ENCODE measurements around the gene CNTNAP5.

CNTNAP5 gene

GRCh38 chr2:124281541-124281940 lies 256.5 kb downstream of the CNTNAP5 start:
- DNase-seq = no peak

GRCh38 chr2:124283096-124283495 lies 258.0 kb downstream of the CNTNAP5 start:
- DNase-seq = no peak

DNA sequence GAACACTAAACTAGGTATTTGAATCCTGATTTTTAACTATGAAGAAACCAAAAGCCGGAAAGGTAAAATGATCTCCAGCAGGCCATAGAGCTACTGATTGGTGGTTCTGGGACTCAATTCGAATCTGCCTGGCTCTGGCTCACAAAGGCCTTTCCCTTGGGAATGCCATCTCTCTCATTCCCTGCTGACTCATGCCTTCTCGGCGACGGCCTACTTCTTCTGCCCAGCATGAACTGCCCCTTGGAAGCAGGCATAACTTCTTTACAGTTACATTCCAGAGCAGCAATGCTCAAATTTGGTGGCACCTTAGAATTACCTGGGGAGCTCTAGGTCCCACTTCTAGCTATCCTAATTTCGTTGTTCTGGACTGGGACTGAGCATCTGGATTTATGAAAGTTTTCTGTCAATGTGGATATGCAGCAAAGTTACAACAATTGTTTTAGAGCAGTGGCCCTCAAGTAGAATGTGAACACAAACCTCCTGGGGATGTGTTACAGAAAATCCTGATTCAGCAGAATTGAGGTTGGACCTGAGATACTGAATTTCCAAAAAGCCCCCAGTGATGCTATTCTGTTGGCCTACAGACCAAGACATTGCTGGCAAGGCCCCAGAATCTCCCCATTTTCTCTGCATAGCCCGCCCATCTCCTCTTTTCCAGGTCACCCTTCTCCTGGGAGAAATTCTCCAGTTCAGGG lies 261.1 kb downstream of the CNTNAP5 start:
- no peak for DNase-seq

DNA sequence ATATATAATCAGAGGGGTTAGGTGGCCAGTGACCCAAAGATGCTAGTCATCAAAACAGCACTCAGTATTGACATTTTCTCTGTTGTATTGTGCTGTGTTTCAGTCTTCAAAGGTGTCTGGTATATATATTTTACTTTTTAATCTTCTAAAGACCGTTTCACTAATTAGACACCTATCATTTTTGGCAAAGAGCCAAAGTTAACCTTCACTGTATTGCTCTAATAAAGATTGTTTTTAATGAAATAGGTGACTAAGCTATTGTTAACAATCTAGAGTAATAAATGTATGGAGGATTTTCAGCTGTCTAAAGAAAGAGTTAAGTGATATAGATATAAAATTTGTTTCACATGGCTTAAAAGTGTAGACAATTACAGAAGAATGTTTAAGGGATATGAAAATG lies 264.0 kb downstream of the CNTNAP5 start:
- no peak for DNase-seq

DNA sequence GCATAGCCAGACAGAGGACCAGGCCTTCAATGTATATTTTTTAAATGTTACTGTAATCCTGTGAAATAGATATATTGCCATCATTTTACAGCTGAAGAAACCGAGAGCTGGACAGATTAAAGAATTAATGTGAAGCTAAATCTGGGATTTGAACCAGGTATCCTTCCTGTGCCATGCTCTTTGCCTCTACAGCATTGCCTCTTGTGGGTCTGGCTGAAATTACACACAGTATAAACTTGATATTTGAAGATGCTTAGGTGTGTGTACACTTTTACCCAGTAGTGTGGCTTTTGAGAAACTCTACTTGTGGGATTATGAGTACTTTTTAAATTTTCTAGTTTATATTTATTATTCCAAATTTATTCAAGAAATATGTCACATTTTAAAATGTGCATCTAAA lies 264.5 kb downstream of the CNTNAP5 start:
- no peak for DNase-seq

DNA sequence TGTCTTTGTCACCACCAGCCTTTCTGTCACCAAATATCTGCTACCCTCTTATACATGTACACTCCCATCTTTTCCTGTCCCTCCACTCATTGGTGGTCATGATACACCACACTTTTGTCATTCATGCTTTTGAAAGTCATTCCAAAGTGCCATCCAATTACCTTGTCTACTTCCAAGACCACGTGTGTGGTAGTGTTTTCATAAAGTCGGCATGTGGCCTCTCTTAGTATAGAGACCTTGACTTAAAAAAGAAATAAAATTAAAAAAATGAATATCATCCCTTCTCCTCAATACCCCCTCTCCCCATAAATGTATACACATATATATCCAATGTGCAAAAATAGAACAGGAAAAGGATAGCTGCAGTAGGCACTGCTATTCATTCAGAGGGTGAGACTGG lies 271.4 kb downstream of the CNTNAP5 start:
- no peak for DNase-seq

DNA sequence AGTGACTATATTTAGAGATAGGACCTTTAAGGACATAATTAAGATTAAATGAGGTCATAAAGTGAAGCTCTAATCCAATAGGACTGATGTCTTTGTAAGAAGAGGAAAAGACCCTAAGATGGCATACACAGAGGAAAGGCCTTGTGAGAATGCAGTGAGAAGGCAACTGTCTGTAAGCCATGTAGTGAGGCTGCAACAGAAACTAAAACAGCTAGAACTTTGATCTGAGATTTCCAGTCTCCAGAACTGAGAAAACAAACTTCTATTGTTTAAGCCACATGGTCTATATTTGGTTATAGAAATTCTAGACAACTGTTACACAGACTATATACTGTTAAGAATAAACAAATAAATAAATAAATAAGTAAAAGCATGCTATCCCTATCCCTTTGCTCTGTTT lies 276.8 kb downstream of the CNTNAP5 start:
- no peak for DNase-seq

DNA sequence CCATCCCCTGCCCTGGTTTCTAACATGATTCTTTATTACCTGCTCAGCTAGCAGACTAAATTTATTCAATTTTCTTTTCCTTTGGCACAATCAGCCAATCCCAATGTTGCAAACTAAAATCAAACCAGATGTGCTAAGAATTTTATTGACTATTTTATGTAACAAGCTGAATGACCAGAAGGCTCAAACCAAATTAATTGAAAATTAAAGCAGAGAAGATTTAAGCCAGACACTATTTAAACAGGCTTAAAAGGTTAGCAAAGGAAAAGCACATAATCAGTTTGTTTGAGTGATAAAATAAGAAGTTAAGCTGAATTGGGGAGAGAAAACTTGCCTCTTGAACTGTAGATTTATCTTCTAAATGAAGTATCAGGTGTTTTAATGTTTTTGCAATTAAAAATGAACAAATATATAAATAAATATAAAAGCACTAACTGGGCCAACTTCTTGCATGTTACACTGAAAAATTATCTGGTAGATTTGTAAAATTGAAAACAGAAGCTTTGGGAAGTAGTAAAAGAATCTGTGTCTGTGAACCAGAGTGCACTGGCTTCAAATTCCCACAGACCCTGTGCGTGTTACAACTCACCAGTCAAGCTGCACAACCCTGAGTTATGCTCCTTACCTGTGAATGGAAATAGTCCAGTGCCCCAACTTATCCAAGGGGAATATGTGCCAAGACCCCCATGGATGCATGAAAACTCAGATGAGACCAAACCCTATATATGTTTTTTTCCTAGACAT lies 283.4 kb downstream of the CNTNAP5 start:
- no peak for DNase-seq

GRCh38 chr2:124309563-124310138 lies 284.6 kb downstream of the CNTNAP5 start:
- DNase-seq = no peak

DNA sequence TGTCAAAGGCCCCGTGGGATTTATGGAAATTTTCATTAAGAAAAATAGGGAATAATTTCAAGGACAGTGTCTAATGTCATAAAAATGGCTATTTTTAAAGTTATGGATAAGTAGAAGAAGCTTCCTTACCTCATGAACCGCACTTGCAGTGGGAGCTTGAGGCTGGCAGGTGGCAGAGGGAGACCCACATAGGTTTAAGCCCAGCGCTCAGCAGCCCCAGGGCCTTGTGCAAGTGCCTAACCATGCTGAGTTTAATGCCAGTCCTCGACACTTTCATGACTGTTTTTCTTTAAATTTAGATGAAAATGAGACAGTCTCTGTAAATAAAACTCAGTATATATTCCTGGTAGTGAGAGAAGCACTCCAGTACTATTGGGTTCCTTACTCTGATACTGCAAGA lies 285.6 kb downstream of the CNTNAP5 start:
- DNase-seq = no peak

GRCh38 chr2:124314084-124314483 lies 289.0 kb downstream of the CNTNAP5 start:
- no peak for DNase-seq

DNA sequence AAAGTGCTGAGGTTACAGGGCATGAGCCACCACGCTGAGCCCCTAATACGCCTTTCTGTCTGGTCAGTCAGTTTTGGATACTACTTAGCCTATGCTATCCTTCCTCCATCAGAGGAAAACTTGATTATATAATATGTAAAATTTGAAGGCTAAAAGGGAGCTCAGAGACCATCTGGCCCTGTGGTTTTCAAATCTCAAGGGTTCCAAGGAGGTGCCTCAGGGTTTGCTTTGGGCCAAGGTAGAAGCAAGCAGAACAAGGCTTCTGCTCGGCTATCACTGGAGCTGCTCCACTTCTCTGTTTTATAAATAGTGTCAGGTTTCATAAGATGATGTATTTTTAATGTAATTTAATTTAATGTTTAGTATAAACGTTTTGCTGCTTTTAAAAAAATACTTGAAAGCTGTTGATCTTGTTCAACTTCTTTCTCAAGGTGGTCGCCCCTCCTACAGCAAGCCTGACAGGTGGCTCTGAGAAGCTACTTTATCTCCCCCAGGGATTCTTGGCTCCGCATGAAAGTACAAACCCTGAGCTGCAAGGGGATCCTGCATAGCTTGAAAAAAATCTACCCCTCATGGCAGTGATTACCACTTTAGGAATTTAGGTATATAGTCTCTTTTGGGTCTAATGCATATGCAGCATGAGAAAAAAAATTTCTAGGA lies 290.3 kb downstream of the CNTNAP5 start:
- no peak for DNase-seq

DNA sequence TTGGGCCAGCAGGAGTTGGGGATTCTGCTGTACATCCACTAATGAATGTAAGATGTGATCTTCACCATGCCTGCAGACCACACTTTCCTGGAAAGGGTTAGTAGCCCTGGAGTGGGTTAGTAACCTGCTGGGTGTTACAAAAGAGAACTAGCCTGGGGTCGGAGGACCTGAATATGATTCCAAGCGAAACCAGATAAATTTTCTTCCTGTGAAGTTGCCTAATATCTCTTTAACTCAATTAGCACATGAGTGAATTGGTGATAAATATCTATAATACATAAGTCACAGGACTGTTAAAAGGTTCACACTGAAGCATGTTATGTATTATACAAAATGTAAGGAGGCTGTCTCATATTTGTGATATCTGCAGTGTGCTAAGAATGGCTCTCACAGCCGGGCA lies 291.0 kb downstream of the CNTNAP5 start:
- DNase-seq = no peak

DNA sequence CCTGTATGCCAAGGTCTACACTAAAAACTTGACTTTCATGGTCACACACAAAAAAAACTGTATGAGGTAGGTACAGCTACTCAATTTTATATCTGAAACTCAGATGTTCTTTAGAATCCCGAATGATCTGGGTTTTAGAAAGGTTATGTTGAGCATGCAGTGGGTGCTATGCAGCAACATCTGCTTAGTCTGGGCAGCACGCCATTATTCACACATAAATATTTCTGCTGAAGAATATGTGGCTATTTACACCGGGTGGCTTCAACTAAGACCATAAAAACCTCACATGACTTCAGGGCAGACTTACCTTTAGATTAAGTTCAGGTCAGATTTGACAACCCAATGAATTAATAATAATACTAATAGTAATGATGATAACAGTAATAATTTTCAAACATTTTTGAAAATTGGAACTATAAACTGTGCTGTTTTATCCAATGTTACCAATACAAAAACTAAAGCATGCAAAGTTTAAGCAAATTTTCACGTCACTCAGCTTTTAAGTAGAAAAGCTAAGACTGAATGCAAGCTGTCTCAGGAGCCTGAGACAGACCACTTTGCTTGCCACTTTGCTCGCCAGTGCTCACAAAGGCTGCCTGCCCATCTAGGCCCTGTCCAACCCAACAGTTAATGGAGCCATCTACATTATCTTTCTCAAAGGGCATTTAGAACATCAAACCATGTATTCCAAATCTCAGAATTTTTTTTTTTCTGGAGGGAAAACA lies 292.0 kb downstream of the CNTNAP5 start:
- no peak for DNase-seq

GRCh38 chr2:124317628-124318027 lies 292.5 kb downstream of the CNTNAP5 start:
- no peak for DNase-seq

- DNase-seq = no peak
These were observed 293.8 kb downstream of the CNTNAP5 start for GRCh38 chr2:124318913-124319312.

DNA sequence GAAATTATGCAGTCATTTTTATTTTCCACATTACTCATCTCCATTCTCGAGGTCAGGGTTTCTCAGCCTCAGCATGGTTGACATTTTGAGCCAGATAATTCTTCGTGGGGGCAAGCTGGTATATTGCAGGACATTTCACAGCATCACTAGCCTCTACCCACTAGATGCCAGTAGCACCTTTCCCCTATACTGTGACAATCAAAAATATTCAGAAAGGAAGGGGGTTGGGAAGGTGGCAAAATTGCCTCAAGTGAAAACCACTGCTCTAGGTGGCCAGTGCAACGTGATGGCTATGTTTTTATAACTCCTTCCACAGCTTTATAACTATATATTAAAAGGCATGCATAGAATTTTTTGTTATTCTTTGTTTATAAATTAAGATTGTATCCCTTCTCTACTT lies 294.5 kb downstream of the CNTNAP5 start:
- DNase-seq = no peak

- no peak for DNase-seq
These were observed 295.1 kb downstream of the CNTNAP5 start for GRCh38 chr2:124320051-124320688.

DNA sequence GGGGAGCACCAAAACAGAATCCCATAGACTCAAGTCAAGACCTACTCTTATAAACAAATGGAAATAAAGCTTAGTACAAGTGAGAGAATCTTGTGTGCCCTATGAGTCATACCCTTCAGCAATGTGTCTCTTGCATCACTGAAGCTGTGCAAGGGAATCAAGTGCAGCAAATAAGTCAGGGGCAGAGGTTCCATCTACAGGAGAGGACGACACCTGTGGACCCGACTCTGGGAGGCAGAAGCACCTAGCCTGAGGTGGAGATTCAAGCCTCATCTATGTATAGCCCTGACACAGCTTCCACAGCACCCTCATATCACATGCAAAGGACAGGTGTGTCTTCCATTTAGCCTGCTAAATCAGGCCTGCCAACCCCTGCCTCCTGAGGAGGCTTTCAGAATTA lies 298.2 kb downstream of the CNTNAP5 start:
- no peak for DNase-seq

GRCh38 chr2:124325667-124326440 lies 300.8 kb downstream of the CNTNAP5 start:
- no peak for DNase-seq

DNA sequence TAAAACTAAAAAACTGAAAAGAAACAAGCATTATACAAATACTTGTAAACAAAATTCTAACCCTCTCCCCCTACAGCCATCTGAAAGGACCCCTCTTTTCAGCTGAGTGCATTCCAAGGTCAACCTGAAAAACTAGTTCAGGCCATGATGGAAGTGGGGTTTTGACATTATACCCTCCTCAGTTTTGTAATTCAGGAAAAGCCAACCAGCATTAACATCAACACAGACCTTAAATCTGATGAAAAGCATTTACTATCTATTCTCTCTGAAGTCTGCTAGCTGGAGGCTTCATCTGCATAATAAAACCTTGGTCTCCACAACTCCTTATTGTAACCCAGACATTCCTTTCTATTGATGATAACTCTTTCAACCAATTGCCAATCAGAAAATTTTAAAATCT lies 302.2 kb downstream of the CNTNAP5 start:
- DNase-seq = no peak

GRCh38 chr2:124328397-124328796 lies 303.3 kb downstream of the CNTNAP5 start:
- DNase-seq = no peak

Measured in activated CD4-positive, CD25-positive, alpha-beta regulatory T cell (primary cell).